HCEC 1CT (cell line): Measurements from ENCODE around the gene GNAT1.
"Not testable (repeated sequence)": the region's sequence is repeated elsewhere in the genome, so short reads cannot be mapped to it uniquely, and the experiment has no call there.

ENCODE experiments used
- DNase-seq: peaks from one replicate; pipeline ENCODE4 v3.0.0-alpha.2; 2017

GNAT1 gene

DNA sequence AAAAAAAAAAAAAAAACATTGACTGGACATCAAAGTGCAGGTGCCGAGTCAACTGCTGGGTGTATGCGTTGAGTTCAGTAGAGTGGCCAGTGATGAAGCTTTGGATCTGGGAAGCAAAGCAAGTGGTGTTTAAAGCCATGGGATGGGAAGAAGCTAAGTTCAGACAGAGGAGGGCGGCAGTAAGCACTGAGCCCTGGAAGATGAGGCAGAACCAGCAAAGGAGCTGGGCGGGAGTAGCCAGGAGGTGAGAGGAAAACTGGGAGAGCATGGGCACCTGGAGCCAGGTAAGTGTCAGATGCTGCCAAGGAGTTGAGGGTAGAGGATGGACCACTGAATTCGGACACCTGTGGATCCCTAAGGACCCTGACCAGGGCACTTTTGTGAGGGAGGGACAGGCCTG is 33.2 kb downstream of the GNAT1 start:
- DNase-seq, result no peak

DNA sequence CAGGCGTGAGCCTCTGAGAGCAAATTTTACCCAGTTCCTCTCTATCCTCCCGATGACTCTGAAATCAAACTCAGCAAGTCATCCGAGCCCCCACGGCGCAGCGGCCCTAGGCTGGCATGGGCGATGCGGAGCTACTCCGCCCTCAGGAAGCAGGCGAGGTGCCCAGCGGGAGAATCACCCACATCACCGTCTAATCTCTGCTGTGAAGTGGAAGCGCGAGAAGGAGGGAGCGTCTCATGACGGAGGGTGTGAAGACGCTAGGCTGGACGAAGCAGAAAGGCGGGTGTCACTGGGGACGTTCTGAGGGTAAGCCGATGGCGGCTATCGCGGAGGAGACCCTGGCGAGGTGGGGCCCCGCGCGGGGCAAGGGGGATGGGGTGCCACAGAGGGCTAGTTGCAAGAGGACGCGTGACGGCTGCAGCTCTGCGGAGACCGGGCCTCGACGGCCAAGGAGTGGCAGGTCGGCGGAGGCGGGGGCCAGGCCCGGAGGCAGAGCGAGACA is 35.5 kb downstream of the GNAT1 start:
- DNase-seq, result peak; percentile 37

GRCh38 chr3:50227390-50228183 is 36.2 kb downstream of the GNAT1 start:
- peak; percentile 90 for DNase-seq

- DNase-seq, result not testable (repeated sequence)
These were observed 36.9 kb downstream of the GNAT1 start for GRCh38 chr3:50228184-50228763.

DNA sequence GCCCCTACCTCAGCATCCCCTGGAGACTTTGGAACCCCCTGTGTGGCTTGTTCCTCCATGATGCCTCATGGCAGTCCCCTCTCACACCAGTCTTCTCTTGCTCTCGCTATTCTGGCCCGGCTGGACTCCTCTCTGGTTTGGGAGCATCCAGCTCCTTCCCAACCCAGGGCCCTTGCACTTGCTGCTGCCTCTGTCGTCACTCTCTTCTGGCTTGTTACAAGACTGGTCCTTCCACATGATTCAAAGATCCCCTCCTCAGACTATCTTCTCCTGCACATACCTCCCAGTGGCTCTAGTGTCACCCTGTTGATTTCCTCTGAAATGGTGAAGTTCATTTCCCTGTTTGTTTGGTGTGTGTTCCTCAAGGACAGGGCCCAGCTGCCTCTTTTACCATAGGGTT is 38.1 kb downstream of the GNAT1 start:
- no peak for DNase-seq

- no peak for DNase-seq
These were observed 38.8 kb downstream of the GNAT1 start for GRCh38 chr3:50230104-50230793.

GRCh38 chr3:50230794-50231125 is 39.4 kb downstream of the GNAT1 start:
- no peak for DNase-seq

- no peak for DNase-seq
These were observed 40.2 kb downstream of the GNAT1 start for GRCh38 chr3:50231581-50231980.

DNA sequence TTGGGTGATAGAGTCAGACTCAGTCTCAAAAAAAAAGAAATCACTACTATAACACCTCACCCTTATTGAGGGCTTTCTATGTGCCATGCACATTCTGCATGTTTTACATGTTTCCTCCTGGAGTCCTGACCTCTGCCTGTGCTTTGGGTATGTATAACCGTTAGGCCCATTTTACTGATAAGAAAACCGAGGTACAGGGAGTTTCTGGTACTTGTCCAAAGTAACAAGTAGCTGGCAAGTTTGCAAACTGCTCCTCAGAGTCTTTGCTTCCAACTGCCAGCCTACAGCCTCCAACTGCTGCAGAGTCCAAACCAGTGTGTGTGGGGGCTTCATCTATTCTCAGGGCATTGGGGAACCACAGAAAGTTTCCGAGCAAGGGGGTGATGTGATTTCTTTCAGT is 40.9 kb downstream of the GNAT1 start:
- DNase-seq, result no peak

- no peak for DNase-seq
These were observed 41.8 kb downstream of the GNAT1 start for GRCh38 chr3:50233176-50233575.

- DNase-seq, result peak; percentile 99
These were observed 44.5 kb downstream of the GNAT1 start, which contains the start of gene GNAI2 for GRCh38 chr3:50235716-50236483. Gene GNAI2, plus strand, starts transcription at chr3:50236204. Its CDS starts 132 bp downstream, at chr3:50236336.

GRCh38 chr3:50236484-50237132 is 45.2 kb downstream of the GNAT1 start:
- DNase-seq, result no peak

- DNase-seq, result peak; percentile 45
These were observed 45.8 kb downstream of the GNAT1 start for GRCh38 chr3:50237133-50237651.

- DNase-seq, result peak; percentile 83
These were observed 46.5 kb downstream of the GNAT1 start for GRCh38 chr3:50237754-50238548.

DNA sequence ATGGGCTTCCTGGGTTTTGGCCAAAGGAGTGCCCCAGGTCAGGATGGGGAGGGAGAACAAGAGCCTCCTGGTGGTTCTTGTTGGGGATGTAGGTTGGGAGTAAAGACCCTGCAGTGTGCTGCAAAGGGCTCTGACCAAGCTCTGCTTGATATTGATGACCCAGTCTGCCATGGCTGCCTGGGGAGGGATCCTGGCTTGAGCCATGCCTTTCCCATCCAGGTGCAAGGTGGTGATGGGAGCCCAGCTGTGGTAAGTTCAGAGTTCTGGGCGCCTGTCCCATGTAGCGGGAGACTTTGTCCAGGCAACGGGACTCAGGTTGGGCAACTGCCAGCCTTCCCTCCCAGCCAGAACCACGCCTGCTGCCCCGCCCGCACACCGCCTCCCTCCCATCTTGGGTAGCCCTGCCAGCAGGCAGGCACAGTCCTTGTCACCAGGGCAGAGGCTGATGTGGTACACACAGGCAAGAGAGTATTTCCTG is 47.2 kb downstream of the GNAT1 start:
- no peak for DNase-seq

DNA sequence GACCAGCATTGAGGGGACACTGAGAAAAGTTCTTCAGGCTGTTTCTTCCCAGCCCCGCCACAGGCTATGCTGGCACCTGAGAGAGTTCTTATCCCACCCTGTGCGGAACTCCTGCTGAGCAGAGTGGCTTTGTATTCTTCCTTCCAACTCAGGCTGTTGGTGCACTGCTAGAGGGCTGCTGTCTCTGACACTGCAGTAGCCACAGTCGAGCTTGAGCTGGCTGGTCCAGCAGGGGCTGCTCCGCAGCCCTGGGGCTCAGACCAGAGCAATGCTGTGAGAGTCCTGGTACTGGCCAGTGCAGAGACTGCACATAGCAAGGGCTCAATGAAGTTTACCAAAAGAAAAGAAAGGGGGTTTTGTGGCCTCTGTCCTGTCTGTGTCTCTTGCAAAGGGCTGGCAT is 48.2 kb downstream of the GNAT1 start:
- no peak for DNase-seq

- DNase-seq, result no peak
These were observed 49.8 kb downstream of the GNAT1 start for GRCh38 chr3:50241163-50241562.

DNA sequence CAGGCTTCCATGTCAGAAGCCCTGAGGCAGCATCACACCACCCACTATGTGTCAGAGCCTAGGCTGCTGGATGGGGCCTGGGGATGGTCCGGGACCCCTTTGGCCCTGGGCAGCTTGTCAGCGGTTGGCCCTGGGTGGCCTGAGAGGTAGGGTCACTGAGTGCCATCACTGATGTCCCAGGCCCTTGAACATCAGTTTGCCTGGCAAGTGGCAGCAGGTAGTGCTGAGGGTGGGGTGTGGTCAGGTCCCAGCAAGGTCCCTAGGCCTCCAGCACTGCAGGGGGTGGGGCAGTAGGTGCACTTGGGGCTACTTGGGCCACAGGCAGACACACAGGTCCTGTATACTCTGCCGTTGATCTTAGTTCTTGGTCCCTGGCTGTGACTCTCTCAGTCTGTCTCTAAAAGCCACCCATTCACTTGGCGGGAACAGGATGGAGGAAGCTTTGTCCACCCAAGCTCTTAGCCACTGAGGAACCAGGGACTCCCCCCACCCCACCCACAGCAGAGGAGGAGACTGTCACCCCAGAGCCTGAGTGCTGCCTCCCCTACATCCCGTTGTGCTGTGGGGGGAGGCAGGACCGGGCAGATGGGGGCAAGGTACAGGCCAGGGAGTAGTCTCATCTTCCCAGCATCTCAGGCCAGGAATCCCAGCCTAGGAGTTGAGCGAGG is 50.4 kb downstream of the GNAT1 start:
- no peak for DNase-seq

DNA sequence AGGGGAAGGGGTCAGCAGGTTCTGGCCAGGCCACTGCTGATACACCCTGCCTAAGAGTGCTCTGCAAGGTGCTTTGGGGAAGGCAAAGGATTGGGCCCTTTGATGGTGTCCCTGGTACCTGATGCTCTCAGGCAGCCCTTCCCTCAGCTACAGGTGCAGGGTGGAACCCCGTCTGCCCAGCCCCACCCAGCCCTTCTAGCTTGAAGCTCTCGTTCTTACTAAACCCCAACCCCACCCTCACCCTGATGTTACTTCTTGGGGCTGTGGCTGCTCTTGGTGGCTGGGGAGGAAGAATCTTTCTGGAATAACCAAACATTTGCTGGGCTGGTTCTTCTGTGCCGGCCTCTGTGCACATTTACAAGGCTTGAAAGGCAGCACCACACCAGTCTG is 51.0 kb downstream of the GNAT1 start:
- no peak for DNase-seq

GRCh38 chr3:50242851-50243542 is 51.6 kb downstream of the GNAT1 start:
- no peak for DNase-seq
